Thyroid gland (tissue), 4 donors: ENCODE measurements around the gene SMIM41. TPM values are rescaled to one million over a fixed set of nuclear protein-coding genes. Genes with fewer than 3 reads are reported as not detected.

Experiments
- DNase-seq, 2 donors: peaks; one replicate each; pipeline ENCODE4 v3.0.0-alpha.2; 2019
- H3K27ac ChIP-seq, 3 donors: fragments of 200-600 bp; sonication (generic); 1 replicate in 2 of 3; 2 replicates in 1 of 3; pipeline ENCODE4 v1.5.1; 2016 to 2019; ENCODE audit warnings: mild to moderate bottlenecking in 1 of 3, moderate library complexity in 1 of 3
- H3K27me3 ChIP-seq: fragments of 200-600 bp; sonication (generic); one replicate; pipeline ENCODE4 v1.5.1; 2019
- H3K36me3 ChIP-seq, 2 donors: fragments of 200-600 bp; sonication (generic); one replicate each; pipeline ENCODE4 v1.5.1; 2016 to 2019
- H3K4me1 ChIP-seq, 2 donors: fragments of 200-600 bp; sonication (generic); one replicate each; pipeline ENCODE4 v1.5.1; 2017 to 2019
- H3K4me3 ChIP-seq, 3 donors: fragments of 200-600 bp; sonication (generic); replicated peaks in 1 of 3; 1 replicate in 2 of 3; 2 replicates in 1 of 3; pipeline ENCODE4 v1.5.1; 2016; ENCODE audit warnings: mild to moderate bottlenecking in 1 of 3
- H3K9me3 ChIP-seq: fragments of 200-600 bp; sonication (generic); one replicate; pipeline ENCODE4 v1.5.1; 2017
- CTCF ChIP-seq, 6 experiments: fragments of 200-600 bp in 3 of 6; fragments of 450-650 bp in 3 of 6; sonication (generic) in 3 of 6; IDR thresholded peaks; one replicate each; pipeline ENCODE4 v1.5.1; 2016 to 2019; ENCODE audit warnings: antibody characterized with exemption in 6 of 6, mild to moderate bottlenecking in 2 of 6, inconsistent platforms in 1 of 6, moderate library complexity in 1 of 6
- POLR2A ChIP-seq, 2 donors: fragments of 450-650 bp; IDR thresholded peaks; one replicate each; pipeline ENCODE4 v1.6.1; 2017; ENCODE audit warnings: antibody characterized with exemption in 2 of 2, mild to moderate bottlenecking in 2 of 2, moderate library complexity in 1 of 2
- WGBS, 2 donors: methylation state at CpG; one replicate each; pipeline ENCODE4 v1.1.5; 2017; 5-methylcytosine and 5-hydroxymethylcytosine counted together
- intact Hi-C: fragments of 100-400 bp; cut with DNase I; formaldehyde crosslinking; loops from one replicate; pipeline ENCODE4 v1.15.1; 2023
- total RNA-seq, 4 donors: library from RNA; depleted of rRNA; stranded (reverse); fragments of >200 nt; gene quantifications; one replicate each; pipeline ENCODE4 v1.2.3, GENCODE V29; 2016

The SMIM41 gene
- total RNA-seq, 4 donors from 2014 or later: 0.67 TPM; not detected in 3

- intact Hi-C loops: no loop called here
- no peaks in the 10 kb centered on the region for H3K36me3 ChIP-seq
- 64 to 71% methylated on average over 8 of the region's 8 CpGs for WGBS, 2 donors
- H3K27ac ChIP-seq: no peak overlapping the region
- DNase-seq: no peak
- peaks cover 13 to 20% of the 10 kb centered on the region in 2 donors for H3K4me1 ChIP-seq
- no peaks in the 10 kb centered on the region for H3K27me3 ChIP-seq
- H3K9me3 ChIP-seq: no peaks in the 10 kb centered on the region
- TF ChIP-seq POLR2A (IDR thresholded peaks at IDR 0.05) (no peak), CTCF (IDR thresholded peaks at IDR 0.05) (no peak)
- no peak overlapping the region for H3K4me3 ChIP-seq
These were observed 13.0 kb upstream of the SMIM41 start for GRCh38 chr12:52066346-52067080.

- H3K9me3 ChIP-seq: no peaks in the 10 kb centered on the region
- H3K36me3 ChIP-seq: no peaks in the 10 kb centered on the region
- DNase-seq: no peak
- H3K4me1 ChIP-seq: peaks cover 17 to 25% of the 10 kb centered on the region in 2 donors
- intact Hi-C loops: no loop called here
- no peak overlapping the region for H3K27ac ChIP-seq
- 57 to 60% methylated on average over 3 of the region's 3 CpGs for WGBS, 2 donors
- no peak overlapping the region for H3K4me3 ChIP-seq
- H3K27me3 ChIP-seq: no peaks in the 10 kb centered on the region
- TF ChIP-seq CTCF (IDR thresholded peaks at IDR 0.05): no peak
- TF ChIP-seq POLR2A (IDR thresholded peaks at IDR 0.05): no peak
These were observed 12.5 kb upstream of the SMIM41 start for GRCh38 chr12:52067081-52067374.

- peak; percentile 91 to 93 for DNase-seq
- WGBS, 2 donors: 0 to 14% methylated on average over 2 to 25 of the region's 60 CpGs
- Histone ChIP-seq H3K27ac (peak within 1 kb of the TSS; percentile 90 to 95 (median 93)), H3K27me3 (no peaks in the 10 kb centered on the region), H3K4me1 (peaks cover 23 to 34% of the 10 kb centered on the region in 2 donors), H3K36me3 (peaks cover 3 to 5% of the 10 kb centered on the region in 2 donors), H3K4me3 (peak within 1 kb of the TSS; percentile 31 to 97 (median 72)), H3K9me3 (no peaks in the 10 kb centered on the region)
- TF ChIP-seq CTCF (IDR thresholded peaks at IDR 0.05) (peak; percentile 43 to 89 (median 52)), POLR2A (IDR thresholded peaks at IDR 0.05) (peak in 1 of 2 donors; percentile 67)
- intact Hi-C loops: no loop called here
These were observed 9.9 kb upstream of the SMIM41 start, which contains the start of gene ATG101 for GRCh38 chr12:52069327-52070184. Gene ATG101 (plus strand): TSS chr12:52069978. CDS start chr12:52073651, 3,673 bp downstream.

GRCh38 chr12:52070185-52070925 lies 9.1 kb upstream of the SMIM41 start:
- peaks cover 31 to 39% of the 10 kb centered on the region in 2 donors for H3K4me1 ChIP-seq
- peak overlapping the region; percentile 31 to 97 (median 72) for H3K4me3 ChIP-seq
- WGBS, 2 donors: 3 to 8% methylated on average over 15 to 34 of the region's 37 CpGs
- H3K27ac ChIP-seq: peak overlapping the region; percentile 90 to 95 (median 93)
- H3K36me3 ChIP-seq: peaks cover 3 to 5% of the 10 kb centered on the region in 2 donors
- no peak for DNase-seq
- TF ChIP-seq POLR2A (IDR thresholded peaks at IDR 0.05): no peak
- no peak for TF ChIP-seq CTCF (IDR thresholded peaks at IDR 0.05)
- intact Hi-C loops: no loop called here
- H3K9me3 ChIP-seq: no peaks in the 10 kb centered on the region
- H3K27me3 ChIP-seq: no peaks in the 10 kb centered on the region
